ENCODE measurements around the gene RRP7A.
"Not testable (repeated sequence)": the region's sequence is repeated elsewhere in the genome, so short reads cannot be mapped to it uniquely, and the experiment has no call there.

Gene RRP7A

GRCh38 chr22:42493393-42493792 lies 26.2 kb downstream of the RRP7A start:
- no peak for DNase-seq

GRCh38 chr22:42492323-42492690 lies 27.3 kb downstream of the RRP7A start:
- no peak for DNase-seq

GRCh38 chr22:42490243-42490832 lies 29.3 kb downstream of the RRP7A start:
- no peak for DNase-seq

GRCh38 chr22:42489000-42489399 lies 30.6 kb downstream of the RRP7A start:
- DNase-seq = no peak

- DNase-seq = no peak
These were observed 35.1 kb downstream of the RRP7A start for GRCh38 chr22:42484506-42484905.

GRCh38 chr22:42483610-42484223 lies 35.9 kb downstream of the RRP7A start:
- not testable (repeated sequence) for DNase-seq

GRCh38 chr22:42475122-42475521 lies 44.5 kb downstream of the RRP7A start:
- no peak for DNase-seq

- DNase-seq = peak; percentile 79
These were observed 46.0 kb downstream of the RRP7A start for GRCh38 chr22:42473484-42474193.

GRCh38 chr22:42472671-42473070 lies 46.9 kb downstream of the RRP7A start:
- no peak for DNase-seq

- no peak for DNase-seq
These were observed 48.2 kb downstream of the RRP7A start for GRCh38 chr22:42471441-42471840.

GRCh38 chr22:42470366-42471082 lies 49.1 kb downstream of the RRP7A start:
- no peak for DNase-seq

GRCh38 chr22:42468841-42469240 lies 50.8 kb downstream of the RRP7A start:
- no peak for DNase-seq

- DNase-seq = no peak
These were observed 57.6 kb downstream of the RRP7A start for GRCh38 chr22:42462016-42462415.

- DNase-seq = no peak
These were observed 58.1 kb downstream of the RRP7A start for GRCh38 chr22:42461511-42461910.

Data from NCI-H1694 (cell line).